ENCODE measurements around the gene EFTUD2. TPM values are rescaled to one million over a fixed set of nuclear protein-coding genes. Genes with fewer than 3 reads are reported as not detected.

The EFTUD2 gene
- total and polyA plus RNA-seq, 2 donors from 2014 or later = 37.9 to 98.4 TPM

- FAIRE-seq = no peak
- Histone ChIP-seq H3K27ac (ENCODE audit: low read depth in 2 of 2, low read length in 2 of 2) (no peak overlapping the region), H3K27me3 (ENCODE audit: control insufficient read depth, insufficient read depth, low read length) (no peaks in the 10 kb centered on the region), H3K36me3 (ENCODE audit: control insufficient read depth in 2 of 3, insufficient read depth in 3 of 3, low read length in 3 of 3) (no peaks in the 10 kb centered on the region), H3K4me1 (ENCODE audit: control insufficient read depth in 2 of 3, insufficient read depth in 2 of 3, low read depth in 1 of 3, low read length in 3 of 3) (no peaks in the 10 kb centered on the region), H3K9ac (ENCODE audit: low read length in 3 of 3) (no peak overlapping the region), H3K4me3 (ENCODE audit: low read length in 3 of 3) (no peak overlapping the region), H3K9me3 (ENCODE audit: control insufficient read depth in 2 of 3, insufficient read depth in 1 of 3, low read length in 3 of 3) (no peaks in the 10 kb centered on the region)
- TF ChIP-seq, protein P1, sequence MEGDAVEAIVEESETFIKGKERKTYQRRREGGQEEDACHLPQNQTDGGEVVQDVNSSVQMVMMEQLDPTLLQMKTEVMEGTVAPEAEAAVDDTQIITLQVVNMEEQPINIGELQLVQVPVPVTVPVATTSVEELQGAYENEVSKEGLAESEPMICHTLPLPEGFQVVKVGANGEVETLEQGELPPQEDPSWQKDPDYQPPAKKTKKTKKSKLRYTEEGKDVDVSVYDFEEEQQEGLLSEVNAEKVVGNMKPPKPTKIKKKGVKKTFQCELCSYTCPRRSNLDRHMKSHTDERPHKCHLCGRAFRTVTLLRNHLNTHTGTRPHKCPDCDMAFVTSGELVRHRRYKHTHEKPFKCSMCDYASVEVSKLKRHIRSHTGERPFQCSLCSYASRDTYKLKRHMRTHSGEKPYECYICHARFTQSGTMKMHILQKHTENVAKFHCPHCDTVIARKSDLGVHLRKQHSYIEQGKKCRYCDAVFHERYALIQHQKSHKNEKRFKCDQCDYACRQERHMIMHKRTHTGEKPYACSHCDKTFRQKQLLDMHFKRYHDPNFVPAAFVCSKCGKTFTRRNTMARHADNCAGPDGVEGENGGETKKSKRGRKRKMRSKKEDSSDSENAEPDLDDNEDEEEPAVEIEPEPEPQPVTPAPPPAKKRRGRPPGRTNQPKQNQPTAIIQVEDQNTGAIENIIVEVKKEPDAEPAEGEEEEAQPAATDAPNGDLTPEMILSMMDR (IDR thresholded peaks at IDR 0.05; ENCODE audit: borderline replicate concordance, extremely low read depth, insufficient read depth) = no peak
- intact Hi-C loops (cut with DNase I) = loop anchor here (10.0 kb wide), 1 partner anchor 193 kb away; no protein-coding TSS in a partner anchor
- DNase-seq = peak in 1 of 5 donors; percentile 28
Measured at GRCh38 chr17:44922136-44922535, 22.9 kb upstream of the EFTUD2 start.

- no peaks in the 10 kb centered on the region for H3K9me3 ChIP-seq (ENCODE audit: control insufficient read depth in 2 of 3, insufficient read depth in 1 of 3, low read length in 3 of 3)
- TF ChIP-seq, protein P1 (IDR thresholded peaks at IDR 0.05; ENCODE audit: borderline replicate concordance, extremely low read depth, insufficient read depth) = no peak
- no peaks in the 10 kb centered on the region for H3K36me3 ChIP-seq (ENCODE audit: control insufficient read depth in 2 of 3, insufficient read depth in 3 of 3, low read length in 3 of 3)
- H3K4me1 ChIP-seq (ENCODE audit: control insufficient read depth in 2 of 3, insufficient read depth in 2 of 3, low read depth in 1 of 3, low read length in 3 of 3) = no peaks in the 10 kb centered on the region
- H3K27me3 ChIP-seq (ENCODE audit: control insufficient read depth, insufficient read depth, low read length) = no peaks in the 10 kb centered on the region
- no peak overlapping the region for H3K4me3 ChIP-seq (ENCODE audit: low read length in 3 of 3)
- intact Hi-C loops (cut with DNase I) = loop anchor here (10.0 kb wide), 1 partner anchor 193 kb away; no protein-coding TSS in a partner anchor
- FAIRE-seq (no peak), DNase-seq (peak; percentile 21 to 64 (median 52))
- H3K27ac ChIP-seq (ENCODE audit: low read depth in 2 of 2, low read length in 2 of 2) = no peak overlapping the region
- no peak overlapping the region for H3K9ac ChIP-seq (ENCODE audit: low read length in 3 of 3)
Measured at GRCh38 chr17:44921122-44921882, 22.1 kb upstream of the EFTUD2 start.

DNA sequence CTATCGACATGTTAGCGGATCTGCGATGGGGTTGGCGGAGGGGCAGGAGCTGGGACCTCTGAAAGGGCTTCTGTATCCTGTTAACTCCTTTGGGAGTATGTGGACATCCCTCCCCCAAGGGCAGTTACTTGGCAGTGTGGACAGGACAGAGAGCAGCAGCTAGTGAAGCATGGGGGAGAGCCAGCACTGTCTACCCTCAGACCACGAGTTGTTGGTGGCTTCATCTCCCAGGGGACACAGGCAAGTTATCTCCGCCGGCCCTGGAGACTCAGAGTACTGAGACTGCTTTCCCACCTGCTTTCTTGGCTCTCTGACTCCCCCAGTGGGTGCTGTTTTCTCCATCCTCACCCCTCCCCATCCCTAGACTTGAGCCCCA is 21.3 kb upstream of the EFTUD2 start:
- TF ChIP-seq, protein P1 (IDR thresholded peaks at IDR 0.05; ENCODE audit: borderline replicate concordance, extremely low read depth, insufficient read depth) = no peak
- intact Hi-C loops (cut with DNase I) = loop anchor here (10.0 kb wide), 1 partner anchor 194 kb away; no protein-coding TSS in a partner anchor

More for the DNA sequence above, 21.3 kb upstream of the EFTUD2 start:
- Histone ChIP-seq H3K9me3 (ENCODE audit: control insufficient read depth in 2 of 3, insufficient read depth in 1 of 3, low read length in 3 of 3) (no peaks in the 10 kb centered on the region), H3K36me3 (ENCODE audit: control insufficient read depth in 2 of 3, insufficient read depth in 3 of 3, low read length in 3 of 3) (no peaks in the 10 kb centered on the region), H3K27ac (ENCODE audit: low read depth in 2 of 2, low read length in 2 of 2) (no peak overlapping the region), H3K4me3 (ENCODE audit: low read length in 3 of 3) (no peak overlapping the region), H3K4me1 (ENCODE audit: control insufficient read depth in 2 of 3, insufficient read depth in 2 of 3, low read depth in 1 of 3, low read length in 3 of 3) (no peaks in the 10 kb centered on the region), H3K27me3 (ENCODE audit: control insufficient read depth, insufficient read depth, low read length) (no peaks in the 10 kb centered on the region), H3K9ac (ENCODE audit: low read length in 3 of 3) (no peak overlapping the region)
- FAIRE-seq (no peak), DNase-seq (peak in 2 of 5 donors; percentile 30 to 36)

Data from kidney (tissue), 14 donors.